Endothelial cell of umbilical vein (primary cell): ENCODE data around the gene NUTF2.

Source experiments
- EZH2 ChIP-seq: IDR thresholded peaks from 2 replicates; pipeline ENCODE4 v1.6.1; 2012; ENCODE audit warnings: borderline replicate concordance, low read depth, mild to moderate bottlenecking, moderate library complexity, low read length, inconsistent platforms; ENCODE audit not compliant: severe bottlenecking
- FOS ChIP-seq: IDR thresholded peaks from 2 replicates; pipeline ENCODE4 v1.6.1; 2011; ENCODE audit warnings: mild to moderate bottlenecking, low read length, moderate library complexity, borderline replicate concordance; ENCODE audit not compliant: insufficient read depth
- GATA2 ChIP-seq: IDR thresholded peaks from 2 replicates; pipeline ENCODE4 v1.7.0; 2011; ENCODE audit warnings: low read depth, mild to moderate bottlenecking, moderate library complexity, mixed read lengths, low read length; ENCODE audit not compliant: insufficient read length, insufficient read depth
- JUN ChIP-seq: IDR thresholded peaks from 2 replicates; pipeline ENCODE4 v1.6.1; 2011; ENCODE audit warnings: borderline replicate concordance, low read depth; ENCODE audit not compliant: insufficient read length, insufficient read depth
- MYC ChIP-seq: IDR thresholded peaks from one replicate; pipeline ENCODE4 v1.6.1; 2011; ENCODE audit warnings: mild to moderate bottlenecking, low read depth, low read length
- POLR2A ChIP-seq: IDR thresholded peaks from 2 replicates; pipeline ENCODE4 v1.6.1; 2012; ENCODE audit warnings: low read depth, mild to moderate bottlenecking, control low read depth, low read length
- POLR2AphosphoS5 ChIP-seq: IDR thresholded peaks from 2 replicates; pipeline ENCODE4 v1.6.1; 2012; ENCODE audit warnings: low read depth, mild to moderate bottlenecking, control low read depth, low read length, moderate library complexity; ENCODE audit not compliant: insufficient read depth
- TF ChIP-seq, protein P1 (sequence below), 2 donors: IDR thresholded peaks; 1 replicate in 1 of 2; 2 replicates in 1 of 2; pipeline ENCODE4 v1.5.1; 2011; ENCODE audit warnings: low read length in 2 of 2, mild to moderate bottlenecking in 2 of 2, moderate library complexity in 2 of 2, control low read depth in 1 of 2, inconsistent platforms in 1 of 2, low read depth in 1 of 2; ENCODE audit not compliant: insufficient read depth in 1 of 2; ENCODE audit errors: extremely low read depth in 1 of 2
- TF ChIP-seq, protein P2 (sequence below): IDR thresholded peaks from 2 replicates; pipeline ENCODE4 v1.6.1; 2011; ENCODE audit not compliant: insufficient read depth, insufficient read length

DNA sequence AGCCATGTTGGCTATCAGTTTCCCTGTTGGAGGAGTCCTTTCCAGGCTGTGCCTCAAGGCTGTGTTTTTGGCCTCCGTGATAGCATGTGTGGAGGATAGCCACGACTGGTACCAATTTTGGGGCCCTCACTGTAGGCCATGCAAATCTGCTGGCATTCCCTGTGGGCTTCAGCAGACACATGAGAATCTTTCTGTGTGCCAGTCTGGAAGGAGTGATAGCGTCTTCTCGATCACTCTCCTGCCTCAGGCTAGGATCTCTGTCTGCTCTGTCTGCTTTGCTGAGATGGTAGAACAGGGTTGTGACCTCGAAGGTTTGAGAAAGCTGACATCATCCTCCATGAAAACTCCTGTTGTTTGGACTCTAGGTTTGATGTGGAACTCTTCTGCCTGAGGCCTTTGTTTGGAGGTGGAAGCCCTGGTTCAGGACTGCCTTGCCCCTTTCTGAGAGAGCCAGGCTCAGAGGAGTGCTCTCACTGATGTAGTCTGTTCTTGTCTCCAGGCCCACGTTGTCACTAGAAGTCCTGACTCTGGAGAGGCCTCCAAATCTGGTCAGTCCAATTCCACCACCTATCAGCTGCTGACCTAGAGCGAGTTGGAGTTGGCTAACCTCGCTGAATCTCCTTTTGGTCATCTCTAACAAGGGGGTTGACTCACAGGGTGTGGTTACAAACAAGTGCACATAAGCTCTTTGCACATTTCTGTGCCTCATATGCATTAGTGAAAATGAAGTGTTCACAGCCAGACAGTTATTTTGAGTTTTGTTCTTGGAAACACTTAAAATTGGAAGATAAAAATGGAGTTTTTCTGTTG is 14.1 kb downstream of the NUTF2 start:
- TF ChIP-seq, protein P1, sequence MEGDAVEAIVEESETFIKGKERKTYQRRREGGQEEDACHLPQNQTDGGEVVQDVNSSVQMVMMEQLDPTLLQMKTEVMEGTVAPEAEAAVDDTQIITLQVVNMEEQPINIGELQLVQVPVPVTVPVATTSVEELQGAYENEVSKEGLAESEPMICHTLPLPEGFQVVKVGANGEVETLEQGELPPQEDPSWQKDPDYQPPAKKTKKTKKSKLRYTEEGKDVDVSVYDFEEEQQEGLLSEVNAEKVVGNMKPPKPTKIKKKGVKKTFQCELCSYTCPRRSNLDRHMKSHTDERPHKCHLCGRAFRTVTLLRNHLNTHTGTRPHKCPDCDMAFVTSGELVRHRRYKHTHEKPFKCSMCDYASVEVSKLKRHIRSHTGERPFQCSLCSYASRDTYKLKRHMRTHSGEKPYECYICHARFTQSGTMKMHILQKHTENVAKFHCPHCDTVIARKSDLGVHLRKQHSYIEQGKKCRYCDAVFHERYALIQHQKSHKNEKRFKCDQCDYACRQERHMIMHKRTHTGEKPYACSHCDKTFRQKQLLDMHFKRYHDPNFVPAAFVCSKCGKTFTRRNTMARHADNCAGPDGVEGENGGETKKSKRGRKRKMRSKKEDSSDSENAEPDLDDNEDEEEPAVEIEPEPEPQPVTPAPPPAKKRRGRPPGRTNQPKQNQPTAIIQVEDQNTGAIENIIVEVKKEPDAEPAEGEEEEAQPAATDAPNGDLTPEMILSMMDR (IDR thresholded peaks at IDR 0.05; ENCODE audit: extremely low read depth in 1 of 2, insufficient read depth in 1 of 2, low read depth in 1 of 2, low read length in 2 of 2): no peak
- TF ChIP-seq POLR2AphosphoS5: no peak
- TF ChIP-seq, protein P2, sequence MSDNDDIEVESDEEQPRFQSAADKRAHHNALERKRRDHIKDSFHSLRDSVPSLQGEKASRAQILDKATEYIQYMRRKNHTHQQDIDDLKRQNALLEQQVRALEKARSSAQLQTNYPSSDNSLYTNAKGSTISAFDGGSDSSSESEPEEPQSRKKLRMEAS: no peak
- no peak for TF ChIP-seq EZH2
- no peak for TF ChIP-seq POLR2A
- TF ChIP-seq JUN: no peak
- TF ChIP-seq MYC: no peak
- TF ChIP-seq GATA2: no peak
- TF ChIP-seq FOS: no peak
